Measurements from ENCODE around the gene UBL4A. TPM values are rescaled to one million over a fixed set of nuclear protein-coding genes. Genes with fewer than 3 reads are reported as not detected.

Gene UBL4A
- total RNA-seq, 1 experiment from 2014 or later: 37.4 TPM

GRCh38 chrX:154529206-154529612, 42.8 kb upstream of the UBL4A start:
- Histone ChIP-seq H3K4me1 (ENCODE audit: control insufficient read depth in 1 of 2, insufficient read depth in 2 of 2, low read length in 2 of 2) (peaks cover 8 to 16% of the 10 kb centered on the region in 2 experiments), H3K79me2 (ENCODE audit: insufficient read depth, low read length) (no peaks in the 10 kb centered on the region), H3K9ac (ENCODE audit: low read length) (no peak overlapping the region), H4K20me1 (ENCODE audit: insufficient read depth) (no peaks in the 10 kb centered on the region), H3K27ac (ENCODE audit: low read depth, low read length) (no peak overlapping the region), H3K4me3 (replicated peaks in 1 of 2; ENCODE audit: low read depth in 1 of 2, low read length in 2 of 2) (no peak overlapping the region), H3K27me3 (ENCODE audit: insufficient read depth, low read length) (no peaks in the 10 kb centered on the region), H2AFZ (ENCODE audit: low read depth, low read length, poor library complexity, severe bottlenecking) (no peak overlapping the region), H3K9me3 (ENCODE audit: control insufficient read depth in 1 of 2, insufficient read depth in 1 of 2, low read depth in 1 of 2, low read length in 2 of 2) (no peaks in the 10 kb centered on the region), H3K9me2 (ENCODE audit: insufficient read depth) (no peaks in the 10 kb centered on the region), H3K36me3 (ENCODE audit: control insufficient read depth in 1 of 2, insufficient read depth in 2 of 2, low read length in 2 of 2) (peaks cover 2 to 11% of the 10 kb centered on the region in 2 experiments; a peak in 3 of 4 replicates), H3K4me2 (ENCODE audit: low read length) (no peak overlapping the region)
- intact Hi-C loops (cut with micrococcal nuclease): no loop called here
- ChIA-PET POLR2A (no interaction called here), RAD21 (ENCODE audit: low non-redundant PET in 1 of 2, low total read pairs in 2 of 2, uncharacterized antibody in 2 of 2, unreplicated experiment in 2 of 2) (no interaction called here), CTCF (no interaction called here)
- DNase-seq (ENCODE audit: low read depth, low spot score) (no peak), ATAC-seq (no peak)
- TF ChIP-seq, protein P1, sequence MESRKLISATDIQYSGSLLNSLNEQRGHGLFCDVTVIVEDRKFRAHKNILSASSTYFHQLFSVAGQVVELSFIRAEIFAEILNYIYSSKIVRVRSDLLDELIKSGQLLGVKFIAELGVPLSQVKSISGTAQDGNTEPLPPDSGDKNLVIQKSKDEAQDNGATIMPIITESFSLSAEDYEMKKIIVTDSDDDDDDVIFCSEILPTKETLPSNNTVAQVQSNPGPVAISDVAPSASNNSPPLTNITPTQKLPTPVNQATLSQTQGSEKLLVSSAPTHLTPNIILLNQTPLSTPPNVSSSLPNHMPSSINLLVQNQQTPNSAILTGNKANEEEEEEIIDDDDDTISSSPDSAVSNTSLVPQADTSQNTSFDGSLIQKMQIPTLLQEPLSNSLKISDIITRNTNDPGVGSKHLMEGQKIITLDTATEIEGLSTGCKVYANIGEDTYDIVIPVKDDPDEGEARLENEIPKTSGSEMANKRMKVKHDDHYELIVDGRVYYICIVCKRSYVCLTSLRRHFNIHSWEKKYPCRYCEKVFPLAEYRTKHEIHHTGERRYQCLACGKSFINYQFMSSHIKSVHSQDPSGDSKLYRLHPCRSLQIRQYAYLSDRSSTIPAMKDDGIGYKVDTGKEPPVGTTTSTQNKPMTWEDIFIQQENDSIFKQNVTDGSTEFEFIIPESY (IDR thresholded peaks at IDR 0.05; ENCODE audit: extremely low read depth, insufficient replicate concordance, low read length): no peak
- 0 out of 2 replicates have a peak, but pooled peaks have one; percentile 23 for TF ChIP-seq POLR2AphosphoS5 (IDR thresholded peaks at IDR 0.05; ENCODE audit: low read depth, low read length)
- TF ChIP-seq TCF7L2 (IDR thresholded peaks at IDR 0.05; ENCODE audit: borderline replicate concordance, extremely low read depth, insufficient read depth, insufficient read length): no peak
- no peak for TF ChIP-seq CTCF (IDR thresholded peaks at IDR 0.05 in 2 of 3, conservative IDR thresholded peaks at IDR 0.05 in 1 of 3; ENCODE audit: borderline replicate concordance in 1 of 3, insufficient read depth in 1 of 3, low read depth in 2 of 3, low read length in 2 of 3)
- no peak for TF ChIP-seq POLR2A (IDR thresholded peaks at IDR 0.05; ENCODE audit: borderline replicate concordance, extremely low read depth, insufficient read depth, insufficient read length)
- TF ChIP-seq JUND (IDR thresholded peaks at IDR 0.05): no peak
- BruUV-seq (replicated peaks): no TSS peak
